Measurements from ENCODE around the gene CPNE4. TPM values are rescaled to one million over a fixed set of nuclear protein-coding genes. Genes with fewer than 3 reads are reported as not detected.

CPNE4 gene
- total and polyA plus RNA-seq, 8 donors, result 0.14 to 1.7 (median 0.66) TPM

GRCh38 chr3:132009241-132009640, 25.6 kb downstream of the CPNE4 start:
- DNase-seq (no peak), ATAC-seq (no peak), FAIRE-seq (no peak)
- Histone ChIP-seq H3K4me1 (no peaks in the 10 kb centered on the region), H3K27me3 (no peaks in the 10 kb centered on the region), H3K9me3 (no peaks in the 10 kb centered on the region), H3K36me3 (no peaks in the 10 kb centered on the region), H3K4me3 (no peak overlapping the region), H3K27ac (no peak overlapping the region)
- no peak for TF ChIP-seq CTCF (IDR thresholded peaks at IDR 0.05)
- intact Hi-C loops (cut with DNase I), result no loop called here

GRCh38 chr3:132008837-132009236, 26.0 kb downstream of the CPNE4 start:
- WGBS, 2 donors, result 39 to 44% methylated on average over 2 of the region's 2 CpGs
- H3K4me1 ChIP-seq, result no peaks in the 10 kb centered on the region
- H3K9me3 ChIP-seq, result no peaks in the 10 kb centered on the region
- H3K27ac ChIP-seq, result no peak overlapping the region
- no peaks in the 10 kb centered on the region for H3K36me3 ChIP-seq
- intact Hi-C loops (cut with DNase I), result no loop called here
- no peak overlapping the region for H3K4me3 ChIP-seq
- FAIRE-seq (no peak), ATAC-seq (no peak), DNase-seq (no peak)
- peaks cover 0 to 2% (median 0%) of the 10 kb centered on the region in 4 donors for H3K27me3 ChIP-seq
- no peak for TF ChIP-seq CTCF (IDR thresholded peaks at IDR 0.05)

DNA sequence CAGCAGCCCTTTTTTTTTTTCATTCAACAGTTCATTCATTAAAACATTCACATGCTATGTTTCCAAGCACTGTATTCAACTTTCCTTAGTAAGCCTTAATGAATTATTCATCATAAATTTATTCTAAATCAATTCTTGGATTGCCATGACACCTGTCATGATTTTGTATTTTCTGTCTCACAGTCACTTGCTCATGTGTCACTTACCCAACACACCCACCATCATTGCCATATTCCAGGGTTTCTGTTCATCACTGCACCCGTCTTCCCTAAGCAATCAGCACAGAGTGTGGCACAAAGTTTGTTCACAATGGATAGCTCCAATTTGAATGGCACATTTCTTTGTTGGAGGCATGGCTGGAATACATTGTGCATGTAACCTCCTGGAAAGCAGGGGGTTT, 27.2 kb downstream of the CPNE4 start:
- H3K9me3 ChIP-seq, result no peaks in the 10 kb centered on the region
- 27 to 57% methylated on average over 1 of the region's 1 CpG for WGBS, 2 donors
- ATAC-seq (no peak), FAIRE-seq (no peak), DNase-seq (no peak)
- no peaks in the 10 kb centered on the region for H3K4me1 ChIP-seq
- H3K27ac ChIP-seq, result no peak overlapping the region
- no peaks in the 10 kb centered on the region for H3K36me3 ChIP-seq
- H3K27me3 ChIP-seq, result peaks cover 0 to 4% (median 0%) of the 10 kb centered on the region in 4 donors
- TF ChIP-seq CTCF (IDR thresholded peaks at IDR 0.05), result no peak
- H3K4me3 ChIP-seq, result no peak overlapping the region
- intact Hi-C loops (cut with DNase I), result no loop called here

GRCh38 chr3:132006605-132007204, 28.1 kb downstream of the CPNE4 start:
- intact Hi-C loops (cut with DNase I), result no loop called here
- peak in 4 of 6 donors; percentile 8 to 61 (median 37) for DNase-seq

More at GRCh38 chr3:132006605-132007204, 28.1 kb downstream of the CPNE4 start:
- Histone ChIP-seq H3K9me3 (no peaks in the 10 kb centered on the region), H3K27ac (no peak overlapping the region), H3K4me1 (no peaks in the 10 kb centered on the region), H3K27me3 (peaks cover 0 to 4% (median 0%) of the 10 kb centered on the region in 4 donors), H3K4me3 (no peak overlapping the region), H3K36me3 (no peaks in the 10 kb centered on the region)
- peak in 3 of 4 donors; percentile 29 to 40 (median 36) for TF ChIP-seq CTCF (IDR thresholded peaks at IDR 0.05)
- peak in 3 of 4 donors; percentile 70 to 80 (median 78) for ATAC-seq
- 13 to 14% methylated on average over 3 of the region's 3 CpGs for WGBS, 2 donors
- FAIRE-seq, result no peak
